T-helper 2 cell treated with Interferon-gamma antibody and Interleukin-4, amounts not matched to agents 5 μg/mL and 100 μg/mL, for 36 hours (primary cell): ENCODE results near the gene DNAJA4.

Experiments
- DNase-seq: peaks from one replicate; pipeline ENCODE4 v3.0.0; 2021; ENCODE audit warnings: low spot score
- H3K27ac Mint-ChIP-seq: one replicate; pipeline ENCODE4 v1.8.0; 2021; ENCODE audit warnings: mild to moderate bottlenecking, mixed read lengths
- H3K27me3 Mint-ChIP-seq: one replicate; pipeline ENCODE4 v1.8.0; 2021; ENCODE audit warnings: low read depth, mixed read lengths
- H3K36me3 Mint-ChIP-seq: one replicate; pipeline ENCODE4 v1.8.0; 2021; ENCODE audit warnings: low read depth, mixed read lengths
- H3K4me1 Mint-ChIP-seq: one replicate; pipeline ENCODE4 v1.8.0; 2021; ENCODE audit warnings: low read depth, mixed read lengths
- H3K4me3 Mint-ChIP-seq: one replicate; pipeline ENCODE4 v1.8.0; 2022; ENCODE audit warnings: mild to moderate bottlenecking, moderate library complexity, mixed read lengths
- H3K9me3 Mint-ChIP-seq: one replicate; pipeline ENCODE4 v1.8.0; 2021; ENCODE audit warnings: mixed read lengths

The DNAJA4 gene

GRCh38 chr15:78307976-78308375, 43.6 kb downstream of the DNAJA4 start:
- Mint-ChIP-seq H3K36me3 (no peaks in the 10 kb centered on the region), H3K4me1 (peaks cover 5% of the 10 kb centered on the region), H3K27me3 (peaks cover 10% of the 10 kb centered on the region), H3K9me3 (no peaks in the 10 kb centered on the region), H3K4me3 (no peak overlapping the region), H3K27ac (no peak overlapping the region)
- no peak for DNase-seq

GRCh38 chr15:78308422-78309032, 44.2 kb downstream of the DNAJA4 start:
- DNase-seq = peak; percentile 31
- H3K27ac Mint-ChIP-seq = no peak overlapping the region
- no peaks in the 10 kb centered on the region for H3K36me3 Mint-ChIP-seq
- H3K9me3 Mint-ChIP-seq = no peaks in the 10 kb centered on the region
- H3K4me3 Mint-ChIP-seq = no peak overlapping the region
- peaks cover 10% of the 10 kb centered on the region for H3K27me3 Mint-ChIP-seq
- H3K4me1 Mint-ChIP-seq = peaks cover 5% of the 10 kb centered on the region

- H3K27ac Mint-ChIP-seq = no peak overlapping the region
- H3K9me3 Mint-ChIP-seq = no peaks in the 10 kb centered on the region
- no peaks in the 10 kb centered on the region for H3K36me3 Mint-ChIP-seq
- H3K4me1 Mint-ChIP-seq = peaks cover 3% of the 10 kb centered on the region
- no peak overlapping the region for H3K4me3 Mint-ChIP-seq
- no peak for DNase-seq
- peaks cover 6% of the 10 kb centered on the region for H3K27me3 Mint-ChIP-seq
Measured at GRCh38 chr15:78311292-78311691, 46.9 kb downstream of the DNAJA4 start.

- Mint-ChIP-seq H3K4me3 (no peak overlapping the region), H3K27ac (no peak overlapping the region), H3K4me1 (peaks cover 3% of the 10 kb centered on the region), H3K9me3 (no peaks in the 10 kb centered on the region), H3K36me3 (no peaks in the 10 kb centered on the region), H3K27me3 (peaks cover 3% of the 10 kb centered on the region)
- no peak for DNase-seq
Measured at GRCh38 chr15:78312536-78312935, 48.2 kb downstream of the DNAJA4 start.

GRCh38 chr15:78312957-78313356, 48.6 kb downstream of the DNAJA4 start:
- Mint-ChIP-seq H3K27ac (no peak overlapping the region), H3K9me3 (no peaks in the 10 kb centered on the region), H3K4me1 (peaks cover 2% of the 10 kb centered on the region), H3K27me3 (peaks cover 2% of the 10 kb centered on the region), H3K4me3 (no peak overlapping the region), H3K36me3 (no peaks in the 10 kb centered on the region)
- DNase-seq = no peak

- H3K4me1 Mint-ChIP-seq = no peaks in the 10 kb centered on the region
- no peaks in the 10 kb centered on the region for H3K36me3 Mint-ChIP-seq
- no peak for DNase-seq
- no peaks in the 10 kb centered on the region for H3K9me3 Mint-ChIP-seq
- no peaks in the 10 kb centered on the region for H3K27me3 Mint-ChIP-seq
- H3K27ac Mint-ChIP-seq = no peak overlapping the region
- H3K4me3 Mint-ChIP-seq = no peak overlapping the region
Measured at GRCh38 chr15:78313383-78313782, 49.0 kb downstream of the DNAJA4 start.

- Mint-ChIP-seq H3K4me3 (no peak overlapping the region), H3K27me3 (no peaks in the 10 kb centered on the region), H3K4me1 (no peaks in the 10 kb centered on the region), H3K9me3 (no peaks in the 10 kb centered on the region), H3K27ac (no peak overlapping the region), H3K36me3 (no peaks in the 10 kb centered on the region)
- DNase-seq = no peak
Measured at GRCh38 chr15:78314181-78314581, 49.8 kb downstream of the DNAJA4 start.

GRCh38 chr15:78315686-78316282, 51.4 kb downstream of the DNAJA4 start:
- no peak overlapping the region for H3K4me3 Mint-ChIP-seq
- H3K36me3 Mint-ChIP-seq = no peaks in the 10 kb centered on the region
- no peaks in the 10 kb centered on the region for H3K4me1 Mint-ChIP-seq
- no peak overlapping the region for H3K27ac Mint-ChIP-seq
- no peak for DNase-seq
- H3K9me3 Mint-ChIP-seq = no peaks in the 10 kb centered on the region
- no peaks in the 10 kb centered on the region for H3K27me3 Mint-ChIP-seq

- H3K4me1 Mint-ChIP-seq = no peaks in the 10 kb centered on the region
- H3K27ac Mint-ChIP-seq = no peak overlapping the region
- H3K4me3 Mint-ChIP-seq = no peak overlapping the region
- no peak for DNase-seq
- no peaks in the 10 kb centered on the region for H3K27me3 Mint-ChIP-seq
- H3K9me3 Mint-ChIP-seq = no peaks in the 10 kb centered on the region
- H3K36me3 Mint-ChIP-seq = no peaks in the 10 kb centered on the region
Measured at GRCh38 chr15:78316283-78317083, 52.1 kb downstream of the DNAJA4 start.

- Mint-ChIP-seq H3K27ac (no peak overlapping the region), H3K4me1 (no peaks in the 10 kb centered on the region), H3K9me3 (no peaks in the 10 kb centered on the region), H3K27me3 (no peaks in the 10 kb centered on the region), H3K36me3 (no peaks in the 10 kb centered on the region), H3K4me3 (no peak overlapping the region)
- DNase-seq = no peak
Measured at GRCh38 chr15:78317145-78317836, 52.9 kb downstream of the DNAJA4 start.

GRCh38 chr15:78319588-78319987, 55.2 kb downstream of the DNAJA4 start:
- Mint-ChIP-seq H3K27me3 (no peaks in the 10 kb centered on the region), H3K9me3 (no peaks in the 10 kb centered on the region), H3K4me1 (no peaks in the 10 kb centered on the region), H3K27ac (no peak overlapping the region), H3K4me3 (no peak overlapping the region), H3K36me3 (no peaks in the 10 kb centered on the region)
- no peak for DNase-seq

- no peak overlapping the region for H3K27ac Mint-ChIP-seq
- no peak overlapping the region for H3K4me3 Mint-ChIP-seq
- no peaks in the 10 kb centered on the region for H3K36me3 Mint-ChIP-seq
- no peaks in the 10 kb centered on the region for H3K27me3 Mint-ChIP-seq
- H3K9me3 Mint-ChIP-seq = no peaks in the 10 kb centered on the region
- H3K4me1 Mint-ChIP-seq = no peaks in the 10 kb centered on the region
- DNase-seq = no peak
Measured at GRCh38 chr15:78320183-78320582, 55.8 kb downstream of the DNAJA4 start.

GRCh38 chr15:78321041-78321570, 56.7 kb downstream of the DNAJA4 start:
- Mint-ChIP-seq H3K4me1 (no peaks in the 10 kb centered on the region), H3K36me3 (no peaks in the 10 kb centered on the region), H3K9me3 (no peaks in the 10 kb centered on the region), H3K27me3 (no peaks in the 10 kb centered on the region), H3K4me3 (no peak overlapping the region), H3K27ac (no peak overlapping the region)
- no peak for DNase-seq

GRCh38 chr15:78321786-78322185, 57.4 kb downstream of the DNAJA4 start:
- H3K4me1 Mint-ChIP-seq = no peaks in the 10 kb centered on the region
- H3K9me3 Mint-ChIP-seq = no peaks in the 10 kb centered on the region
- no peaks in the 10 kb centered on the region for H3K36me3 Mint-ChIP-seq
- no peaks in the 10 kb centered on the region for H3K27me3 Mint-ChIP-seq
- DNase-seq = no peak
- H3K4me3 Mint-ChIP-seq = no peak overlapping the region
- H3K27ac Mint-ChIP-seq = no peak overlapping the region
